ENCODE data around the gene ACR. TPM values are rescaled to one million over a fixed set of nuclear protein-coding genes. Genes with fewer than 3 reads are reported as not detected.
A peak's percentile ranks its signal among the peaks of the same experiment; 100 is the strongest.

Gene ACR
- total and polyA plus RNA-seq, 2 of the 4 experiments (the other 2 are of a cell fraction), result not detected

DNA sequence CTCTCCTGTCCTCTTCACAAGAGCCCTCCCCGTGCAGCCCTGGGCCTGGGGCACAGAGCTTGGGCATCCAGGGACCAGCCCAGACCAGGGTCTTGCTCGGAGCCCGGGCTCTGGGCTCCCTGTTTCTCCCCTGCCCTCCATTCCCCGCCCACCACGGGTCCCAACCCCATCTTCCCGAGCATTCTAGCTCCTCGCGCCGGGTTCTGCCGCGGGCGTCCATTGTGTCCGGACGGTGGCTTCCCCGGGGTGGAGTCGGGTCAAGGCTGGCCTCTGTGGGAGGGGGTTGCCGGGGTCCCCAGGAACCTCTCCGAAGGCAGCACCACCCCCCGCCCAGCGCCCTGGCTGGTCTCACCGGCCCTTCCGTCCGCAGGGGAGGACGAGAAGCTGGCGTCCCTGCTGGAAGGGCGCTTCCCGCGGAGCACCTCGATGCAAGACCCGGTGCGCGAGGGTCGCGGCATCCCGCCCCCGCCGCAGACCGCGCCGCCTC, 18.1 kb upstream of the ACR start:
- Histone ChIP-seq H3K56ac (ENCODE audit: extremely low read depth, insufficient read depth, low read length) (no peak overlapping the region), H2AK9ac (replicated peaks; ENCODE audit: low read depth, low read length, poor library complexity) (no peak overlapping the region), H2BK5ac (ENCODE audit: low read depth, low read length, poor library complexity, severe bottlenecking) (no peak overlapping the region), H3K4ac (ENCODE audit: low read depth, low read length) (no peak overlapping the region), H3K18ac (ENCODE audit: low read depth, low read length) (no peak overlapping the region), H2AK5ac (ENCODE audit: low read depth, low read length) (no peak overlapping the region), H3K23ac (ENCODE audit: low read depth, low read length) (no peak overlapping the region), H3K27ac (ENCODE audit: insufficient read depth, low read length) (no peak overlapping the region), H2AFZ (replicated peaks; ENCODE audit: low read length, poor library complexity) (no peak overlapping the region), H3K36me3 (ENCODE audit: control insufficient read depth, insufficient read depth, low read length) (peaks cover 6% of the 10 kb centered on the region), H3K9me1 (ENCODE audit: insufficient read depth, low read length) (no peaks in the 10 kb centered on the region), H4K20me1 (ENCODE audit: insufficient read depth, low read length) (no peaks in the 10 kb centered on the region; the same call in 1 of the 2 replicates), H3K9me3 (ENCODE audit: control insufficient read depth, insufficient read depth, low read length) (no peaks in the 10 kb centered on the region), H3K79me1 (ENCODE audit: low read depth in 1 of 2, low read length in 2 of 2) (no peaks in the 10 kb centered on the region), H3K4me3 (ENCODE audit: insufficient read depth, low read depth, low read length) (no peak overlapping the region), H3K4me2 (ENCODE audit: low read depth, low read length) (no peak overlapping the region), H3K14ac (replicated peaks; ENCODE audit: low read depth, low read length) (no peak overlapping the region), H2BK15ac (ENCODE audit: low read depth, low read length) (no peak overlapping the region), H3K27me3 (ENCODE audit: control insufficient read depth, insufficient read depth, low read length) (peaks cover 17% of the 10 kb centered on the region; the same call in 1 of the 2 replicates), H4K8ac (ENCODE audit: low read depth in 2 of 2, low read length in 2 of 2) (no peak overlapping the region), H4K5ac (ENCODE audit: low read depth, low read length) (no peak overlapping the region), H4K91ac (ENCODE audit: insufficient read depth, low read depth, low read length) (no peak overlapping the region), H3K4me1 (ENCODE audit: control insufficient read depth, insufficient read depth, low read length) (no peaks in the 10 kb centered on the region), H3K9ac (ENCODE audit: low read depth, low read length) (no peak overlapping the region), H2BK20ac (ENCODE audit: low read depth, low read length) (no peak overlapping the region), H2BK120ac (ENCODE audit: low read depth, low read length) (no peak overlapping the region)
- ATAC-seq (ENCODE audit: low read depth) (peak; percentile 19; the same call in 1 of the 2 replicates), DNase-seq (no peak)
- ChIA-PET POLR2A (ENCODE audit: unreplicated experiment) (no interaction called here), CTCF (no interaction called here)
- intact Hi-C loops (cut with micrococcal nuclease) (no loop called here), dilution Hi-C loops (cut with HindIII; ENCODE audit: low sequenced_read_pairs, unreplicated experiment) (no loop called here), in situ Hi-C loops (cut with MboI; ENCODE audit: low sequenced_read_pairs) (no loop called here)
- TF ChIP-seq RFX5 (IDR thresholded peaks at IDR 0.05; ENCODE audit: low read depth, low read length), result no peak
- TF ChIP-seq, protein P1, sequence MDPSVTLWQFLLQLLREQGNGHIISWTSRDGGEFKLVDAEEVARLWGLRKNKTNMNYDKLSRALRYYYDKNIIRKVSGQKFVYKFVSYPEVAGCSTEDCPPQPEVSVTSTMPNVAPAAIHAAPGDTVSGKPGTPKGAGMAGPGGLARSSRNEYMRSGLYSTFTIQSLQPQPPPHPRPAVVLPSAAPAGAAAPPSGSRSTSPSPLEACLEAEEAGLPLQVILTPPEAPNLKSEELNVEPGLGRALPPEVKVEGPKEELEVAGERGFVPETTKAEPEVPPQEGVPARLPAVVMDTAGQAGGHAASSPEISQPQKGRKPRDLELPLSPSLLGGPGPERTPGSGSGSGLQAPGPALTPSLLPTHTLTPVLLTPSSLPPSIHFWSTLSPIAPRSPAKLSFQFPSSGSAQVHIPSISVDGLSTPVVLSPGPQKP (IDR thresholded peaks at IDR 0.05; ENCODE audit: borderline replicate concordance, low read depth, low read length), result no peak
- TF ChIP-seq CHD1 (IDR thresholded peaks at IDR 0.05; ENCODE audit: low read depth, low read length), result no peak
- TF ChIP-seq POLR2A (IDR thresholded peaks at IDR 0.05; ENCODE audit: low read depth, low read length), result no peak
- TF ChIP-seq BHLHE40 (IDR thresholded peaks at IDR 0.05; ENCODE audit: low read depth, low read length), result no peak
- TF ChIP-seq FOS (IDR thresholded peaks at IDR 0.05; ENCODE audit: low read depth, low read length), result no peak
- no peak for TF ChIP-seq SMC3 (IDR thresholded peaks at IDR 0.05; ENCODE audit: low read depth, low read length)
- TF ChIP-seq, protein P2, sequence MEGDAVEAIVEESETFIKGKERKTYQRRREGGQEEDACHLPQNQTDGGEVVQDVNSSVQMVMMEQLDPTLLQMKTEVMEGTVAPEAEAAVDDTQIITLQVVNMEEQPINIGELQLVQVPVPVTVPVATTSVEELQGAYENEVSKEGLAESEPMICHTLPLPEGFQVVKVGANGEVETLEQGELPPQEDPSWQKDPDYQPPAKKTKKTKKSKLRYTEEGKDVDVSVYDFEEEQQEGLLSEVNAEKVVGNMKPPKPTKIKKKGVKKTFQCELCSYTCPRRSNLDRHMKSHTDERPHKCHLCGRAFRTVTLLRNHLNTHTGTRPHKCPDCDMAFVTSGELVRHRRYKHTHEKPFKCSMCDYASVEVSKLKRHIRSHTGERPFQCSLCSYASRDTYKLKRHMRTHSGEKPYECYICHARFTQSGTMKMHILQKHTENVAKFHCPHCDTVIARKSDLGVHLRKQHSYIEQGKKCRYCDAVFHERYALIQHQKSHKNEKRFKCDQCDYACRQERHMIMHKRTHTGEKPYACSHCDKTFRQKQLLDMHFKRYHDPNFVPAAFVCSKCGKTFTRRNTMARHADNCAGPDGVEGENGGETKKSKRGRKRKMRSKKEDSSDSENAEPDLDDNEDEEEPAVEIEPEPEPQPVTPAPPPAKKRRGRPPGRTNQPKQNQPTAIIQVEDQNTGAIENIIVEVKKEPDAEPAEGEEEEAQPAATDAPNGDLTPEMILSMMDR (conservative IDR thresholded peaks at IDR 0.05; ENCODE audit: low read depth, low read length), result no peak
- TF ChIP-seq, protein P3, sequence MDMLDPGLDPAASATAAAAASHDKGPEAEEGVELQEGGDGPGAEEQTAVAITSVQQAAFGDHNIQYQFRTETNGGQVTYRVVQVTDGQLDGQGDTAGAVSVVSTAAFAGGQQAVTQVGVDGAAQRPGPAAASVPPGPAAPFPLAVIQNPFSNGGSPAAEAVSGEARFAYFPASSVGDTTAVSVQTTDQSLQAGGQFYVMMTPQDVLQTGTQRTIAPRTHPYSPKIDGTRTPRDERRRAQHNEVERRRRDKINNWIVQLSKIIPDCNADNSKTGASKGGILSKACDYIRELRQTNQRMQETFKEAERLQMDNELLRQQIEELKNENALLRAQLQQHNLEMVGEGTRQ (IDR thresholded peaks at IDR 0.05; ENCODE audit: low read depth, low read length), result no peak
- TF ChIP-seq MAZ (IDR thresholded peaks at IDR 0.05; ENCODE audit: borderline replicate concordance, low read depth, low read length), result no peak
- TF ChIP-seq RAD21 (IDR thresholded peaks at IDR 0.05; ENCODE audit: low read length), result no peak
- TF ChIP-seq MXI1 (IDR thresholded peaks at IDR 0.05; ENCODE audit: borderline replicate concordance, low read depth, low read length), result no peak
- WGBS, 2 experiments (ENCODE audit: extremely low coverage in 2 of 2, insufficient read length in 1 of 2), result 63% methylated on average over 1 of the region's 40 CpGs; no CpG with 5 or more reads in 1 of the 2 experiments
- BruUV-seq (replicated peaks), result no TSS peak

Data from IMR-90 (cell line).